K562 (cell line): ENCODE results near the gene ELOB. TPM values are rescaled to one million over a fixed set of nuclear protein-coding genes. Genes with fewer than 3 reads are reported as not detected.
A peak's percentile ranks its signal among the peaks of the same experiment; 100 is the strongest.

Experiments
- ATAC-seq: fragments of 200-7000 bp; cut with Tn5 transposase; 3 replicates; pipeline ENCODE4 v1.9.1; 2020; ENCODE audit warnings: moderate library complexity
- BruUV-seq: library from RNA; stranded (reverse); fragments of 400-500 nt; replicated peaks from 2 replicates; lab custom pipeline; 2021; lab: Mats Ljungman, UMichigan
- CTCF ChIA-PET: fragments of 300-600 bp; formaldehyde crosslinking; extraction: SDS; loops from one replicate; lab custom pipeline; 2021; ENCODE audit warnings: low intra/inter-chr PET ratio; lab: Yijun Ruan, JAX
- POLR2A ChIA-PET: fragments of 300-600, 350-650 bp; sonication (Branson Sonifier 250); formaldehyde crosslinking; extraction: SDS; loops from one replicate; lab custom pipeline; 2021; ENCODE audit warnings: antibody characterized with exemption, inconsistent platforms; lab: Yijun Ruan, JAX
- DNase-seq, 4 experiments: peaks; one replicate each; pipeline versions ENCODE4 v3.0.0 to v3.0.0-alpha.2; 2011 to 2018; ENCODE audit warnings: low spot score in 3 of 4, mixed read lengths in 3 of 4; ENCODE audit errors: extremely low read depth in 1 of 4
- FAIRE-seq: peaks from 2 replicates; lab custom pipeline; 2011; peaks lifted over from hg19 to GRCh38; lab: Jason Lieb, UNC
- H2AFZ ChIP-seq: 2 replicates; pipeline ENCODE4 v1.6.0; 2011; ENCODE audit warnings: low read depth, low read length, control low read depth, inconsistent platforms
- H3K27ac ChIP-seq: fragments of 200-600 bp; 3 replicates; pipeline ENCODE4 v1.8.0; 2011; ENCODE audit warnings: low read depth, mild to moderate bottlenecking, control low read depth, inconsistent platforms, low read length, moderate library complexity, mixed read lengths; ENCODE audit errors: extremely low read depth
- H3K27me3 ChIP-seq, 2 experiments: fragments of 300-600 bp in 1 of 2; 2 replicates in 1 of 2; 3 replicates in 1 of 2; pipeline versions ENCODE4 v1.6.0 to v1.8.0; 2011; ENCODE audit warnings: inconsistent platforms in 2 of 2, low read length in 2 of 2, mild to moderate bottlenecking in 1 of 2, mixed read lengths in 1 of 2, moderate library complexity in 1 of 2; ENCODE audit not compliant: control insufficient read depth in 2 of 2, insufficient read depth in 2 of 2
- H3K36me3 ChIP-seq: fragments of 300-600 bp; 3 replicates; pipeline ENCODE4 v1.8.0; 2011; ENCODE audit warnings: mild to moderate bottlenecking, low read length, inconsistent platforms; ENCODE audit not compliant: control insufficient read depth, insufficient read depth
- H3K4me1 ChIP-seq, 2 experiments: fragments of 200-600 bp in 1 of 2; replicated peaks in 1 of 2; 2 replicates in 1 of 2; 3 replicates in 1 of 2; pipeline versions ENCODE4 v1.5.1 to v1.8.0; 2011; ENCODE audit warnings: inconsistent platforms in 2 of 2, low read length in 2 of 2, mild to moderate bottlenecking in 1 of 2, mixed read lengths in 1 of 2, moderate library complexity in 1 of 2; ENCODE audit not compliant: control insufficient read depth in 2 of 2, insufficient read depth in 2 of 2
- H3K4me2 ChIP-seq: 2 replicates; pipeline ENCODE4 v1.6.1; 2011; ENCODE audit warnings: low read length, control low read depth, inconsistent platforms, mixed read lengths; ENCODE audit not compliant: insufficient read depth
- H3K4me3 ChIP-seq: fragments of 200-600 bp; sonication (generic), shearing (Covaris generic); 2 replicates; pipeline ENCODE4 v1.5.1; 2016; ENCODE audit warnings: control low read depth, inconsistent platforms
- H3K79me2 ChIP-seq: fragments of 200-600 bp; 3 replicates; pipeline ENCODE4 v1.8.0; 2011; ENCODE audit warnings: low read length, inconsistent platforms; ENCODE audit not compliant: control insufficient read depth, insufficient read depth
- H3K9ac ChIP-seq, 2 experiments: 2 replicates each; pipeline versions ENCODE4 v1.6.0 to v1.6.1; 2011; ENCODE audit warnings: low read depth in 2 of 2, low read length in 2 of 2, control low read depth in 1 of 2, inconsistent platforms in 1 of 2, mild to moderate bottlenecking in 1 of 2, mixed read lengths in 1 of 2; ENCODE audit not compliant: insufficient read depth in 1 of 2
- H3K9me1 ChIP-seq: one replicate; pipeline ENCODE4 v1.6.0; 2011; ENCODE audit warnings: inconsistent platforms, mild to moderate bottlenecking, low read length, moderate library complexity; ENCODE audit not compliant: control insufficient read depth, insufficient read depth
- H3K9me3 ChIP-seq: replicated peaks from 2 replicates; pipeline ENCODE4 v1.5.1; 2011; ENCODE audit warnings: low read depth, low read length, inconsistent platforms; ENCODE audit not compliant: control insufficient read depth, insufficient read depth
- H4K20me1 ChIP-seq: replicated peaks from 2 replicates; pipeline ENCODE4 v1.6.1; 2011; ENCODE audit warnings: low read length, inconsistent platforms, mixed read lengths; ENCODE audit not compliant: control insufficient read depth, insufficient read depth
- CBX1 ChIP-seq: sonication (generic); IDR thresholded peaks from 2 replicates; pipeline ENCODE4 v1.6.1; 2016; ENCODE audit warnings: antibody characterized with exemption, low read depth, mild to moderate bottlenecking
- CHD2 ChIP-seq: IDR thresholded peaks from 2 replicates; pipeline ENCODE4 v1.6.1; 2011; ENCODE audit warnings: low read depth, low read length
- CTBP1 ChIP-seq: fragments of 450-650 bp; IDR thresholded peaks from 2 replicates; pipeline ENCODE4 v1.6.1; 2016; ENCODE audit warnings: borderline replicate concordance
- E4F1 ChIP-seq: fragments of 250-450 bp; sonication (Bioruptor Pico); IDR thresholded peaks from 2 replicates; pipeline ENCODE4 v1.5.0; 2021; ENCODE audit warnings: mild to moderate bottlenecking, borderline replicate concordance
- HDAC3 ChIP-seq: fragments of 450-650 bp; IDR thresholded peaks from 2 replicates; pipeline ENCODE4 v1.6.1; 2018; ENCODE audit warnings: borderline replicate concordance, mild to moderate bottlenecking, moderate library complexity; ENCODE audit not compliant: partially characterized antibody
- NCOA4 ChIP-seq: fragments of 450-650 bp; IDR thresholded peaks from 2 replicates; pipeline ENCODE4 v1.6.1; 2018; ENCODE audit warnings: mild to moderate bottlenecking; ENCODE audit not compliant: partially characterized antibody
- SAFB2 ChIP-seq: fragments of 200-400 bp; formaldehyde crosslinking; IDR thresholded peaks from 2 replicates; pipeline ENCODE4 v1.6.1; 2018; ENCODE audit warnings: borderline replicate concordance, low read length, low read depth, moderate library complexity; ENCODE audit not compliant: severe bottlenecking
- TAF7 ChIP-seq: fragments of 450-650 bp; IDR thresholded peaks from 2 replicates; pipeline ENCODE4 v1.6.1; 2016; ENCODE audit warnings: missing genetic modification characterization, missing compliant biosample characterization
- TOE1 ChIP-seq, 2 experiments: fragments of 450-650 bp in 1 of 2; sonication (generic) in 1 of 2; formaldehyde crosslinking in 1 of 2; IDR thresholded peaks; 2 replicates each; pipeline versions ENCODE4 v1.7.1 to v1.8.0; 2016 to 2022; ENCODE audit warnings: borderline replicate concordance in 2 of 2, mild to moderate bottlenecking in 2 of 2, antibody characterized with exemption in 1 of 2, inconsistent platforms in 1 of 2, low read depth in 1 of 2, missing genetic modification reagents in 1 of 2, moderate library complexity in 1 of 2
- YY1 ChIP-seq, 3 experiments: IDR thresholded peaks; 2 replicates each; pipeline ENCODE4 v1.6.1; 2011; ENCODE audit warnings: low read length in 2 of 3, mild to moderate bottlenecking in 2 of 3, moderate library complexity in 2 of 3, borderline replicate concordance in 1 of 3, control low read depth in 1 of 3, low read depth in 1 of 3; ENCODE audit not compliant: insufficient read depth in 3 of 3, insufficient replicate concordance in 2 of 3, control insufficient read depth in 1 of 3, insufficient read length in 1 of 3; ENCODE audit errors: extremely low read depth in 1 of 3
- ZBTB8A ChIP-seq: fragments of 450-650 bp; IDR thresholded peaks from 2 replicates; pipeline ENCODE4 v1.6.1; 2018; ENCODE audit warnings: mild to moderate bottlenecking, moderate library complexity; ENCODE audit not compliant: partially characterized antibody
- WGBS: fragments of 100-300 bp; shearing (Covaris generic); methylation state at CpG from one replicate; pipeline ENCODE4 v1.1.6; 2016; ENCODE audit warnings: low coverage, mixed read lengths; ENCODE audit not compliant: insufficient coverage; ENCODE audit errors: missing lambda C conversion rate; 5-methylcytosine and 5-hydroxymethylcytosine counted together
- in situ Hi-C: fragments of 300-500 bp; cut with MboI; formaldehyde crosslinking; loops from 4 replicates; pipeline ENCODE4 v1.15.0; 2018; ENCODE audit warnings: inconsistent platforms, mixed read lengths
- intact Hi-C: fragments of 100-400 bp; cut with micrococcal nuclease; formaldehyde crosslinking; loops from 2 replicates; pipeline ENCODE4 v1.14.2; 2022
- polyA plus RNA-seq, 8 experiments: library from polyadenylated mRNA; depleted of rRNA in 4 of 8; stranded (reverse) in 5 of 8; unstranded in 3 of 8; fragments of >200 nt; fragmentation: Nextera tagmentation in 2 of 8; fragmentation: Illumina TruSeq in 1 of 8; extraction: Ambion mirVana in 2 of 8; extraction: Trizol in 1 of 8; gene quantifications; 2 replicates each; pipeline versions ENCODE4 v1.2.1 to v1.2.3, GENCODE V29; 2011 to 2014; ENCODE audit warnings: inconsistent platforms in 1 of 8, missing spikeins in 1 of 8
- total RNA-seq, 7 experiments: library from RNA; depleted of rRNA in 6 of 7; stranded (reverse); fragments of >200 nt in 6 of 7; fragmentation: Illumina TruSeq in 2 of 7; extraction: Trizol in 2 of 7; gene quantifications; 2 replicates each; pipeline versions ENCODE4 v1.2.1 to v1.2.3, GENCODE V29; 2011 to 2021; ENCODE audit warnings: low replicate concordance in 1 of 7

The ELOB gene
- total and polyA plus RNA-seq, 9 of the 15 experiments (the other 6 are each of a cell fraction or from before 2014, with no cell fraction given): 63.2 to 791 (median 237) TPM

DNA sequence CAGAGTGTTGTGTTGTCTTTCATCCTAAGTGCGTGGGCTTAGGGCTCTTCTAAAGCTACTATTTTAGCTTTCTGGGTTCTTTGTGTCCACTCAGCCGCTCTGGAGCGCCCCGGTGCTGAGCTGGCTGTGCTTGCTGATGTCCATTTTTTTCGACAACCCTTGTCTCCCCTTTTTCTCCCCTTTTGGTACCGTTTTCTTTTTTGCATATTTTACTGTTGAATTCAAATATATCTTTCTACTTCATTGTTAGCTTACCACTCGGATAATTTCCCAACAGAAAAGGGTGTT is 23.4 kb downstream of the ELOB start (continued):
- TF ChIP-seq YY1 (IDR thresholded peaks at IDR 0.05; ENCODE audit: borderline replicate concordance in 1 of 3, control insufficient read depth in 1 of 3, extremely low read depth in 1 of 3, insufficient read depth in 3 of 3, insufficient read length in 1 of 3, insufficient replicate concordance in 2 of 3, low read depth in 1 of 3, low read length in 2 of 3): peak in 1 of 3 experiments; percentile 38

DNA sequence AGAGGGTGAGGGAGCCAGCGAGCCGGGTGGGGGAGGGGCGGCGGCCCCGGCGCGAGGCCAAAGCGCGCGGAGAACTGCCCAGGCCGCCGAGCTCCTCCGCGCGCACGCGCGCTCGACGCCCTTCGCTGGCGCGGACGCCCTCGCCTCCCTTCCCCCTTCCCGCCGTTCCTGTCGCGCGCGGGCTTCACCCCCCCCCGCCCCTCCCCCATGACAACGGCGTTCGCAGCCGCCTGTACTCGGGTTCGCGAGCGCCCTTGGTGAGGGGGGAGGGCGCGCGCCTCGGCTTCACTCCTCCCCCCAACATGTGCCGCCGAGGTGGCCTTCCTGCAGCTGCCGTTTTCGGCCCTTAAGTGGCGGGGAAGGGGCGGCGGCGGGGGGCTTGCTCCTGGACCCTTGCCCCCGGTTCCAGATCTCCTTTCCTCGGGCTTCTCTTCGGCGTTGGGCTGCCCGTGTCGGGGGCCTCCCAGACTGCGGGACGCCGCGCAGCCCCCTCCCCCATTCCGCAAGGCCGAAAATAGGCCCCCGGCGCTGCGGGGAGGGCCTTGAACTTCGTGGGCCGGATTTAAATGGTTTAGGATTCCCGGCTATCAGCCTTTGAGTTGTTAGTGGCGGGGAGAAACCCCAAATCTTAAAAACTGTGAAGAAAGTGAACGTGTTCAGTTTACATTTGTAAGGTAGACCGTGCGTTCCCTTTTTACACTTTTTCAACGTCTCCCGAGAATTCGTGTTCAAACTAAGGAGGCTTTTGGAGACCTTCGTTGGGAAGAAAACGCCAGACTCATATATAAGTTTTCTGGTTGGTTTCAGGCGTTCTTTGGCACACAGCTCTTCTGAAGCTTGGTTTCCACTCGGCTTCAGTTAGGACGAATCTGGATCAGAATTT is 24.0 kb downstream of the ELOB start:
- Histone ChIP-seq H2AFZ (peak overlapping the region; percentile 100; the same call in 1 of the 2 replicates), H4K20me1 (peaks cover 30% of the 10 kb centered on the region; the same call in 1 of the 2 replicates)
- TF ChIP-seq HDAC3 (no peak), CBX1 (no peak), NCOA4 (no peak), ZBTB8A (no peak), SAFB2 (no peak), CTBP1 (peak; percentile 67), TOE1 (IDR thresholded peaks at IDR 0.05; ENCODE audit: borderline replicate concordance) (0 out of 2 replicates have a peak, but pooled peaks have one; percentile 61), TOE1 (CRISPR knock-in tag; IDR thresholded peaks at IDR 0.05; ENCODE audit: borderline replicate concordance, low read depth) (no peak), TAF7 (no peak), E4F1 (CRISPR knock-in tag) (no peak), CHD2 (peak; percentile 68; the same call in 1 of the 2 replicates)

More for the DNA sequence above, 24.0 kb downstream of the ELOB start:
- Histone ChIP-seq H3K9me3 (no peaks in the 10 kb centered on the region), H3K4me3 (peak overlapping the region; percentile 79), H3K9ac (peak overlapping the region; percentile 96 to 100), H3K27me3 (no peaks in the 10 kb centered on the region), H3K9me1 (no peaks in the 10 kb centered on the region), H3K4me1 (peaks cover 21 to 25% of the 10 kb centered on the region in 2 experiments), H3K4me2 (peak overlapping the region; percentile 93), H3K79me2 (peaks cover 71% of the 10 kb centered on the region), H3K27ac (peak overlapping the region; percentile 100), H3K36me3 (peaks cover 58% of the 10 kb centered on the region)
- POLR2A ChIA-PET: interaction anchor here (0.6 to 5.6 kb wide), 19 partner anchors 8 to 610 kb away, joined by 3 to 96 read pairs (median 4); partner anchors contain the start of genes ELOB, KCTD5 and TRAF7
- WGBS: under 1% methylated on average over 23 of the region's 82 CpGs
- intact Hi-C loops: no loop called here
- BruUV-seq: no TSS peak
- CTCF ChIA-PET: no interaction called here
- DNase-seq (peak; percentile 91 to 94 (median 92)), FAIRE-seq (peak; percentile 44), ATAC-seq (peak; percentile 76)
- in situ Hi-C loops: no loop called here
